Spleen (tissue), 11 donors: ENCODE results near the gene CYP24A1. TPM values are rescaled to one million over a fixed set of nuclear protein-coding genes. Genes with fewer than 3 reads are reported as not detected.

ENCODE experiments used
- DNase-seq: peaks from one replicate; pipeline ENCODE4 v3.0.0-alpha.2; 2020
- H3K27ac ChIP-seq, 8 donors: fragments of 200-600 bp; sonication (generic) in 7 of 8; 1 replicate in 4 of 8; 2 replicates in 4 of 8; pipeline versions ENCODE4 v1.5.0 to v1.8.0; 2016 to 2021; ENCODE audit warnings: inconsistent platforms in 4 of 8, mild to moderate bottlenecking in 4 of 8, moderate library complexity in 1 of 8
- H3K27me3 ChIP-seq, 7 donors: fragments of 200-600 bp; sonication (generic) in 6 of 7; replicated peaks in 1 of 7; 1 replicate in 4 of 7; 2 replicates in 3 of 7; pipeline versions ENCODE4 v1.5.0 to v1.8.0; 2016 to 2021; ENCODE audit warnings: inconsistent platforms in 3 of 7, mild to moderate bottlenecking in 1 of 7
- H3K36me3 ChIP-seq, 6 donors: fragments of 200-600 bp; sonication (generic) in 5 of 6; 1 replicate in 4 of 6; 2 replicates in 2 of 6; pipeline versions ENCODE4 v1.5.0 to v1.8.0; 2016 to 2021; ENCODE audit warnings: inconsistent platforms in 2 of 6
- H3K4me1 ChIP-seq, 6 donors: fragments of 200-600 bp; sonication (generic) in 5 of 6; 1 replicate in 3 of 6; 2 replicates in 3 of 6; pipeline versions ENCODE4 v1.5.0 to v1.8.0; 2016 to 2021; ENCODE audit warnings: inconsistent platforms in 3 of 6
- H3K4me3 ChIP-seq, 8 donors: fragments of 200-600 bp; sonication (generic) in 7 of 8; 1 replicate in 4 of 8; 2 replicates in 4 of 8; pipeline versions ENCODE4 v1.5.0 to v1.8.0; 2016 to 2021; ENCODE audit warnings: inconsistent platforms in 4 of 8, mild to moderate bottlenecking in 4 of 8, moderate library complexity in 2 of 8
- H3K9me3 ChIP-seq, 8 donors: fragments of 200-600 bp; sonication (generic) in 7 of 8; 1 replicate in 4 of 8; 2 replicates in 4 of 8; pipeline versions ENCODE4 v1.5.0 to v1.8.0; 2016 to 2021; ENCODE audit warnings: inconsistent platforms in 4 of 8
- CTCF ChIP-seq, 11 experiments: fragments of 200-600 bp in 7 of 11; fragments of 450-650 bp in 4 of 11; sonication (generic) in 4 of 11; IDR thresholded peaks in 8 of 11; conservative IDR thresholded peaks in 3 of 11; 1 replicate in 7 of 11; 2 replicates in 4 of 11; pipeline versions ENCODE4 v1.4.0 to v1.8.0; 2016 to 2021; ENCODE audit warnings: antibody characterized with exemption in 11 of 11, inconsistent platforms in 4 of 11, mild to moderate bottlenecking in 1 of 11
- POLR2A ChIP-seq, 3 donors: fragments of 450-650 bp; IDR thresholded peaks; one replicate each; pipeline ENCODE4 v1.5.1; 2017; ENCODE audit warnings: antibody characterized with exemption in 3 of 3, mild to moderate bottlenecking in 1 of 3
- POLR2AphosphoS5 ChIP-seq, 3 donors: sonication (generic); formaldehyde crosslinking; IDR thresholded peaks; one replicate each; pipeline ENCODE4 v1.5.1; 2017; ENCODE audit warnings: antibody characterized with exemption in 3 of 3
- WGBS, 5 donors: extraction: QIAGEN DNeasy Blood & Tissue Kit in 3 of 5; methylation state at CpG; one replicate each; pipeline versions ENCODE4 v1.1.5 to v1.1.7; 2013 to 2018; 5-methylcytosine and 5-hydroxymethylcytosine counted together
- intact Hi-C: fragments of 100-400 bp; cut with DNase I; formaldehyde crosslinking; loops from one replicate; pipeline ENCODE4 v1.15.0; 2023; ENCODE audit warnings: low total_unique reads
- polyA plus RNA-seq, 3 donors: library from polyadenylated mRNA; stranded (reverse); fragments of 200-250 nt; gene quantifications; one replicate each; pipeline ENCODE4 v1.2.1, GENCODE V29; 2013
- total RNA-seq, 7 donors: library from RNA; depleted of rRNA in 3 of 7; stranded (reverse); fragments of >200 nt in 3 of 7; fragmentation: NEBNext Ultra II Directional in 4 of 7; extraction: Animal tissue kit (Norgen Biotek cat#: 25700) in 4 of 7; gene quantifications; one replicate each; pipeline versions ENCODE4 v1.1.0 to v1.2.1, GENCODE V29; 2016 to 2021
- donor health status: healthy with polysubstance abuse.
- donor health status: DM: no; HTN: no; CAD: no; lungs with moderate emphysema.
- donor health status: DM: no; HTN: no; CAD: no.
- donor health status: Bipolar disorder and iron deficiency.
- donor health status: healthy.
- donor health status: DM: no; HTN: no; CAD: no.
- donor health status: DM: yes; HTN: yes; CAD: no.

CYP24A1 gene
- total and polyA plus RNA-seq, 10 donors = not detected

- intact Hi-C loops = no loop called here
- Histone ChIP-seq H3K4me1 (peaks cover 0 to 10% (median 0%) of the 10 kb centered on the region in 6 donors), H3K27ac (no peak overlapping the region), H3K9me3 (no peaks in the 10 kb centered on the region), H3K36me3 (no peaks in the 10 kb centered on the region), H3K4me3 (no peak overlapping the region), H3K27me3 (no peaks in the 10 kb centered on the region)
- TF ChIP-seq POLR2A (IDR thresholded peaks at IDR 0.05) (no peak), CTCF (IDR thresholded peaks at IDR 0.05 in 8 of 11, conservative IDR thresholded peaks at IDR 0.05 in 3 of 11) (no peak), POLR2AphosphoS5 (IDR thresholded peaks at IDR 0.05) (no peak)
- no peak for DNase-seq
- WGBS, 5 donors = 91 to 97% (median 93%) methylated on average over 4 of the region's 4 CpGs
These were observed 57.1 kb downstream of the CYP24A1 start for GRCh38 chr20:54116550-54117235.

- WGBS, 5 donors = 54 to 66% (median 60%) methylated on average over 15 of the region's 15 CpGs
- H3K27ac ChIP-seq = no peak overlapping the region
- no peak for DNase-seq
These were observed 58.5 kb downstream of the CYP24A1 start for GRCh38 chr20:54115172-54115854.

GRCh38 chr20:54114109-54114508, 59.7 kb downstream of the CYP24A1 start:
- intact Hi-C loops = no loop called here
- no peaks in the 10 kb centered on the region for H3K9me3 ChIP-seq
- WGBS, 5 donors = 51 to 73% (median 70%) methylated on average over 2 of the region's 2 CpGs
- no peaks in the 10 kb centered on the region for H3K36me3 ChIP-seq
- TF ChIP-seq POLR2AphosphoS5 (IDR thresholded peaks at IDR 0.05) (no peak), CTCF (IDR thresholded peaks at IDR 0.05 in 8 of 11, conservative IDR thresholded peaks at IDR 0.05 in 3 of 11) (no peak), POLR2A (IDR thresholded peaks at IDR 0.05) (no peak)
- no peaks in the 10 kb centered on the region for H3K27me3 ChIP-seq
- DNase-seq = no peak
- no peak overlapping the region for H3K27ac ChIP-seq
- H3K4me1 ChIP-seq = peaks cover 0 to 10% (median 0%) of the 10 kb centered on the region in 6 donors
- no peak overlapping the region for H3K4me3 ChIP-seq

More at GRCh38 chr20:54115172-54115854, 58.5 kb downstream of the CYP24A1 start:
- intact Hi-C loops = no loop called here
- TF ChIP-seq POLR2A (IDR thresholded peaks at IDR 0.05) = no peak
- TF ChIP-seq CTCF (IDR thresholded peaks at IDR 0.05 in 8 of 11, conservative IDR thresholded peaks at IDR 0.05 in 3 of 11) = no peak
- no peak for TF ChIP-seq POLR2AphosphoS5 (IDR thresholded peaks at IDR 0.05)
- no peaks in the 10 kb centered on the region for H3K36me3 ChIP-seq
- H3K4me1 ChIP-seq = peaks cover 0 to 10% (median 0%) of the 10 kb centered on the region in 6 donors
- no peaks in the 10 kb centered on the region for H3K9me3 ChIP-seq
- no peak overlapping the region for H3K4me3 ChIP-seq
- no peaks in the 10 kb centered on the region for H3K27me3 ChIP-seq

- intact Hi-C loops = no loop called here
- 91 to 95% (median 93%) methylated on average over 2 of the region's 2 CpGs for WGBS, 5 donors
- no peak for DNase-seq
These were observed 60.2 kb downstream of the CYP24A1 start for GRCh38 chr20:54113566-54113965.

More at GRCh38 chr20:54113566-54113965, 60.2 kb downstream of the CYP24A1 start:
- TF ChIP-seq CTCF (IDR thresholded peaks at IDR 0.05 in 8 of 11, conservative IDR thresholded peaks at IDR 0.05 in 3 of 11) (no peak), POLR2A (IDR thresholded peaks at IDR 0.05) (no peak), POLR2AphosphoS5 (IDR thresholded peaks at IDR 0.05) (no peak)
- Histone ChIP-seq H3K4me1 (peaks cover 0 to 10% (median 0%) of the 10 kb centered on the region in 6 donors), H3K4me3 (no peak overlapping the region), H3K27ac (no peak overlapping the region), H3K36me3 (no peaks in the 10 kb centered on the region), H3K27me3 (no peaks in the 10 kb centered on the region), H3K9me3 (no peaks in the 10 kb centered on the region)
